Sigmoid colon (tissue), 7 donors: ENCODE results near the gene CTR9. TPM values are rescaled to one million over a fixed set of nuclear protein-coding genes. Genes with fewer than 3 reads are reported as not detected.

Experiments
- DNase-seq: peaks from one replicate; pipeline ENCODE4 v3.0.0-alpha.2; 2019
- H3K27ac ChIP-seq, 4 donors: fragments of 200-600 bp; sonication (generic); one replicate each; pipeline ENCODE4 v1.5.1; 2016 to 2019; ENCODE audit warnings: mild to moderate bottlenecking in 1 of 4
- H3K27me3 ChIP-seq, 3 donors: fragments of 200-600 bp; sonication (generic); one replicate each; pipeline ENCODE4 v1.5.1; 2019; ENCODE audit warnings: mild to moderate bottlenecking in 1 of 3
- H3K36me3 ChIP-seq, 4 donors: fragments of 200-600 bp; sonication (generic); one replicate each; pipeline ENCODE4 v1.5.1; 2016 to 2019
- H3K4me1 ChIP-seq, 4 donors: fragments of 200-600 bp; sonication (generic); one replicate each; pipeline ENCODE4 v1.5.1; 2017 to 2019
- H3K4me3 ChIP-seq, 4 donors: fragments of 200-600 bp; sonication (generic); one replicate each; pipeline ENCODE4 v1.5.1; 2017 to 2019; ENCODE audit warnings: mild to moderate bottlenecking in 2 of 4, moderate library complexity in 1 of 4
- H3K9me3 ChIP-seq, 4 donors: fragments of 200-600 bp in 3 of 4; sonication (generic) in 3 of 4; one replicate each; pipeline versions ENCODE4 v1.5.1 to v1.6.1; 2013 to 2019
- EP300 ChIP-seq, 4 donors: sonication (generic); formaldehyde crosslinking; IDR thresholded peaks; one replicate each; pipeline ENCODE4 v1.6.1; 2017; ENCODE audit warnings: antibody characterized with exemption in 4 of 4
- POLR2A ChIP-seq, 2 donors: fragments of 450-650 bp; IDR thresholded peaks; one replicate each; pipeline ENCODE4 v1.6.1; 2016; ENCODE audit warnings: antibody characterized with exemption in 2 of 2, mild to moderate bottlenecking in 2 of 2, moderate library complexity in 2 of 2
- POLR2AphosphoS5 ChIP-seq, 4 donors: sonication (generic); formaldehyde crosslinking; IDR thresholded peaks; one replicate each; pipeline ENCODE4 v1.6.1; 2017; ENCODE audit warnings: antibody characterized with exemption in 4 of 4
- WGBS, 2 donors: extraction: QIAGEN DNeasy Blood & Tissue Kit; methylation state at CpG; one replicate each; pipeline ENCODE4 v1.1.7; 2013; 5-methylcytosine and 5-hydroxymethylcytosine counted together
- intact Hi-C: fragments of 100-400 bp; cut with DNase I; formaldehyde crosslinking; loops from one replicate; pipeline ENCODE4 v1.15.1; 2023
- polyA plus RNA-seq, 3 donors: library from polyadenylated mRNA; stranded (reverse); fragments of 200-250 nt; gene quantifications; one replicate each; pipeline ENCODE4 v1.2.3, GENCODE V29; 2013
- total RNA-seq, 4 donors: library from RNA; depleted of rRNA; stranded (reverse); fragments of >200 nt; gene quantifications; one replicate each; pipeline ENCODE4 v1.1.0, GENCODE V29; 2016
- TF ChIP-seq, protein P1 (sequence below), 4 experiments: fragments of 450-650 bp in 3 of 4; fragments of 200-600 bp in 1 of 4; IDR thresholded peaks; one replicate each; pipeline ENCODE4 v1.5.1; 2016 to 2019; ENCODE audit warnings: antibody characterized with exemption in 4 of 4, mild to moderate bottlenecking in 3 of 4, moderate library complexity in 2 of 4
- donor health status: healthy with polysubstance abuse.
- donor health status: Bipolar disorder and iron deficiency.
- donor health status: healthy.

CTR9 gene
- total and polyA plus RNA-seq, 7 donors = 11.6 to 18.4 (median 15.6) TPM

DNA sequence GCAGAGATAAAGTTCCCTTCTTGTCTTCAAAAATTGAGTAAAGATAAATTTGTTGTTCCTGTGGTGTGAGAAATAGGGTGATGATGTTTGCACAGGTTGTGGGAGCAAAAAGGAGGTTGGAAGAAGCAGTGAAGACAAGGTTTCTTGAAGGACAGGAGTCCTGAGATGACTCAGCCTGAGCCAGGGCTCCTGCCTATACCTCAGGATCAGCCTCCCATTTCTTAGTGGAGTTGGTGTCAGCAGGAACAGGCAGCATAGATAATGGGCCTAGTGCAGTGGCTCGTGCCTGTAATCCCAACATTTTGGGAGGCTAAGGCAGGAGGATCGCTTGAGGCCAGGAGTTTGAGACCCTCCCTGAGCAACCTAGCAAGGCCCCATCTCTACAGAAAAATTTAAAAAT, 29.0 kb downstream of the CTR9 start:
- no peaks in the 10 kb centered on the region for H3K9me3 ChIP-seq
- peaks cover 0 to 25% (median 12%) of the 10 kb centered on the region in 4 donors for H3K4me1 ChIP-seq
- TF ChIP-seq, protein P1, sequence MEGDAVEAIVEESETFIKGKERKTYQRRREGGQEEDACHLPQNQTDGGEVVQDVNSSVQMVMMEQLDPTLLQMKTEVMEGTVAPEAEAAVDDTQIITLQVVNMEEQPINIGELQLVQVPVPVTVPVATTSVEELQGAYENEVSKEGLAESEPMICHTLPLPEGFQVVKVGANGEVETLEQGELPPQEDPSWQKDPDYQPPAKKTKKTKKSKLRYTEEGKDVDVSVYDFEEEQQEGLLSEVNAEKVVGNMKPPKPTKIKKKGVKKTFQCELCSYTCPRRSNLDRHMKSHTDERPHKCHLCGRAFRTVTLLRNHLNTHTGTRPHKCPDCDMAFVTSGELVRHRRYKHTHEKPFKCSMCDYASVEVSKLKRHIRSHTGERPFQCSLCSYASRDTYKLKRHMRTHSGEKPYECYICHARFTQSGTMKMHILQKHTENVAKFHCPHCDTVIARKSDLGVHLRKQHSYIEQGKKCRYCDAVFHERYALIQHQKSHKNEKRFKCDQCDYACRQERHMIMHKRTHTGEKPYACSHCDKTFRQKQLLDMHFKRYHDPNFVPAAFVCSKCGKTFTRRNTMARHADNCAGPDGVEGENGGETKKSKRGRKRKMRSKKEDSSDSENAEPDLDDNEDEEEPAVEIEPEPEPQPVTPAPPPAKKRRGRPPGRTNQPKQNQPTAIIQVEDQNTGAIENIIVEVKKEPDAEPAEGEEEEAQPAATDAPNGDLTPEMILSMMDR (IDR thresholded peaks at IDR 0.05) = no peak
- intact Hi-C loops = no loop called here
- no peaks in the 10 kb centered on the region for H3K27me3 ChIP-seq
- no peak for DNase-seq
- 92 to 93% methylated on average over 2 of the region's 2 CpGs for WGBS, 2 donors
- H3K27ac ChIP-seq = no peak overlapping the region
- no peak overlapping the region for H3K4me3 ChIP-seq
- peaks cover 9 to 23% (median 17%) of the 10 kb centered on the region in 4 donors for H3K36me3 ChIP-seq

DNA sequence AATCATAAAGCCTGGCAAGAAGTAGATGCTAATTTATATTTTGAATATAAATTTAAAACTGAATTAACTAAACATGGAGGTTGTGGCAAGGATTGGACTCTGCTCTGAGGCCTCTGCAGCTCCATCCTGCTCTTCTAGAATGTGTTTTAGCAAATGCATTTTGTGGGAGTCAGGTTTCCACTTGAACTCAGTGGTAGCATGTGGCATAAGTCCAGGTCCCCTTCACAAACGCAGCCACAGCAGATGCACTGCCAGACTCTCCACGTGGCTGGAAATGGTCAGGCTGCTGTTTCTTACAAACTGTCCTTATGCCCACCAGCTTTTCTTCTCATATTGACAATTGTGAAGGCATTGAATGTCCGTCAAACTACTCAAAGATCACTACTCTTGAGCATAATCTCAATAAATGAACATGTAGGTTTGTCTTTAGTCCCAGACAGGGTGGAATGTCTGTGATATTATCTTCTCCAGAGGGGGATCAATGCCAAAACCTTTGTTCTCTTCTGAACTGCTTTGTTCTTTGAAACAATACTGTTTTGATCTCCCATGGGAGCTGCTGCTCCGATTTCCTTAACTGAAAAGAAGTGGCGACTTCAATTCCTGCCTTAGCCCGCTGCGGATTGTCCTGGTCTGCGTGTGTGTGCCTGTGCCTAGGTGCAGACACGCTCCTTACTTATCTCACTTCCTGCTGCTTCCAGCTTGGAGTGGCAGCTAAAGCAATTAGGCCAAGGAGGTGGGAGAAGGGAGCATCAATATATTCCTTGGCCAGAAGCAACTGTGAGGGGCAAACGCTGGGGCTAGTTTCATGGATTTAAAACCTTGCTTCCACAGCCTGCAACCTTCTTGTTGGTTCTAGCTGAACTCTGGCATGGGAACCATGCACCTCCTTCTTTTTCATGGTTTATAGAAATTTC, 33.4 kb downstream of the CTR9 start:
- 83 to 85% methylated on average over 10 of the region's 10 CpGs for WGBS, 2 donors
- Histone ChIP-seq H3K36me3 (peaks cover 0 to 11% (median 0%) of the 10 kb centered on the region in 4 donors), H3K27ac (no peak overlapping the region), H3K4me3 (no peak overlapping the region), H3K27me3 (no peaks in the 10 kb centered on the region), H3K4me1 (peaks cover 0 to 6% (median 0%) of the 10 kb centered on the region in 4 donors), H3K9me3 (no peaks in the 10 kb centered on the region)
- TF ChIP-seq POLR2A (IDR thresholded peaks at IDR 0.05) = no peak
- no peak for TF ChIP-seq POLR2AphosphoS5 (IDR thresholded peaks at IDR 0.05)
- TF ChIP-seq, protein P1 (IDR thresholded peaks at IDR 0.05) = no peak
- no peak for TF ChIP-seq EP300 (IDR thresholded peaks at IDR 0.05)
- DNase-seq = no peak
- intact Hi-C loops = no loop called here

DNA sequence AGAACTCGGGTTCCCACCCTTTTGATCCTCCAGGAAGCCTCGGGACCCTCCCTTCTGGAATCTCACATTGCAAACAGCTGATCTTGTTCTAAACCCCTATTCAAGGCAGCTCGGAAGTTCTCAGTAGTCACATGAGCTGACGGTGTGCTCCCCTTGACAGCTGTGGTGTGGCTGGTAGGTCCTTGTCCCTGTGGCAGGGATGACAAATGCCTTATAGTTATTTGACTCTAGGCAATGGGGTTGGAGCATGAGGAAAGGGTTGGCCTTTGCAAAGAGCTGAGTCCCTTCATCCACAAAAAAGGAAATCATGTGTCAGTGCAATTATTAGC, 34.1 kb downstream of the CTR9 start:
- H3K9me3 ChIP-seq = no peaks in the 10 kb centered on the region
- TF ChIP-seq POLR2AphosphoS5 (IDR thresholded peaks at IDR 0.05) = no peak
- no peak for TF ChIP-seq EP300 (IDR thresholded peaks at IDR 0.05)
- TF ChIP-seq POLR2A (IDR thresholded peaks at IDR 0.05) = no peak
- TF ChIP-seq, protein P1 (IDR thresholded peaks at IDR 0.05) = no peak
- H3K27ac ChIP-seq = no peak overlapping the region
- H3K27me3 ChIP-seq = no peaks in the 10 kb centered on the region
- 81 to 85% methylated on average over 4 of the region's 4 CpGs for WGBS, 2 donors
- DNase-seq = no peak
- H3K4me1 ChIP-seq = peaks cover 0 to 6% (median 0%) of the 10 kb centered on the region in 4 donors
- H3K36me3 ChIP-seq = peaks cover 0 to 5% (median 0%) of the 10 kb centered on the region in 4 donors
- no peak overlapping the region for H3K4me3 ChIP-seq
- intact Hi-C loops = no loop called here

DNA sequence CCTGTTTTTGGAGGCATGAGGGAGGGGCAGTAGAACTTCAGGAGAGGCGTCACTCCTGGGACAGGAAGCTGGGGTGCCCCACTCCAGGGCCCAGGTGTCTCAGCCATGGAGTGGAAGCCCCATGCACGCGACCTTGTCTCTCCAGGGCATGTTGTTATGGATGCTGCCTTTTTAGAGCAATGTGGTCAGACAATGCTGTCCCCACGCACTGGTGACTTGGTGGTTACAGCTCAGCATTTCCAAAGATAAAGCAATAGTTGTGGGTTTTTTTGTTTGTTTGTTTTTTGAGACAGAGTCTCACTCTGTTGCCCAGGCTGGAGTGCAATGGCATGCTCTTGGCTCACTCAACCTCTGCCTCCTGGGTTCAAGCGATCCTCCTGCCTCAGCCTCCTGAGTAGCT, 35.4 kb downstream of the CTR9 start:
- H3K27me3 ChIP-seq = no peaks in the 10 kb centered on the region
- intact Hi-C loops = no loop called here
- H3K4me1 ChIP-seq = peaks cover 0 to 6% (median 0%) of the 10 kb centered on the region in 4 donors
- DNase-seq = no peak
- no peaks in the 10 kb centered on the region for H3K9me3 ChIP-seq
- no peak overlapping the region for H3K27ac ChIP-seq
- no peaks in the 10 kb centered on the region for H3K36me3 ChIP-seq
- 86 to 92% methylated on average over 5 of the region's 5 CpGs for WGBS, 2 donors
- TF ChIP-seq, protein P1 (IDR thresholded peaks at IDR 0.05) = no peak
- TF ChIP-seq EP300 (IDR thresholded peaks at IDR 0.05) = no peak
- no peak for TF ChIP-seq POLR2AphosphoS5 (IDR thresholded peaks at IDR 0.05)
- no peak for TF ChIP-seq POLR2A (IDR thresholded peaks at IDR 0.05)
- H3K4me3 ChIP-seq = no peak overlapping the region
